ENCODE results near the gene IGSF11.

DNA sequence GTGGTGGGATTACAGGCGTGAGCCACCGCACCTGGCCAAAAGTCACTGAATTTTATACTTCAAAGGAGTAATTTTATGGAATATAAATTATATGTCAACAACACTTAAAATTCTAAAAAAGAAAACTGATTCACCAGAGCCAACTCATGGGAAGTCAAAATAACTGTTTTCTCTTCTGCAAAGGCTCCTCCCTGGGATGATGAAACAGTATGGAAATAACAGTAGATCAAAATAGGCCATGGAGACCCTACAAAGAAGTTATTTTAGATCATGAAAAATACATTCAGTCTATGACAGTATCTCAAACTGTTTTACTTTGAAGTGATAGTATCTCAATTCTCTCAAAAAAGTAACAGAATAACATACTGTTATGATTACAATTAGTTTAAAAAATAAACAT is 102.7 kb downstream of the IGSF11 start:
- TF ChIP-seq, protein P1, sequence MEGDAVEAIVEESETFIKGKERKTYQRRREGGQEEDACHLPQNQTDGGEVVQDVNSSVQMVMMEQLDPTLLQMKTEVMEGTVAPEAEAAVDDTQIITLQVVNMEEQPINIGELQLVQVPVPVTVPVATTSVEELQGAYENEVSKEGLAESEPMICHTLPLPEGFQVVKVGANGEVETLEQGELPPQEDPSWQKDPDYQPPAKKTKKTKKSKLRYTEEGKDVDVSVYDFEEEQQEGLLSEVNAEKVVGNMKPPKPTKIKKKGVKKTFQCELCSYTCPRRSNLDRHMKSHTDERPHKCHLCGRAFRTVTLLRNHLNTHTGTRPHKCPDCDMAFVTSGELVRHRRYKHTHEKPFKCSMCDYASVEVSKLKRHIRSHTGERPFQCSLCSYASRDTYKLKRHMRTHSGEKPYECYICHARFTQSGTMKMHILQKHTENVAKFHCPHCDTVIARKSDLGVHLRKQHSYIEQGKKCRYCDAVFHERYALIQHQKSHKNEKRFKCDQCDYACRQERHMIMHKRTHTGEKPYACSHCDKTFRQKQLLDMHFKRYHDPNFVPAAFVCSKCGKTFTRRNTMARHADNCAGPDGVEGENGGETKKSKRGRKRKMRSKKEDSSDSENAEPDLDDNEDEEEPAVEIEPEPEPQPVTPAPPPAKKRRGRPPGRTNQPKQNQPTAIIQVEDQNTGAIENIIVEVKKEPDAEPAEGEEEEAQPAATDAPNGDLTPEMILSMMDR (IDR thresholded peaks at IDR 0.05) = no peak
- TF ChIP-seq EZH2 (IDR thresholded peaks at IDR 0.05) = no peak
